ENCODE data around the gene FRMD5. TPM values are rescaled to one million over a fixed set of nuclear protein-coding genes. Genes with fewer than 3 reads are reported as not detected.

Gene FRMD5
- total RNA-seq, 1 donor from 2014 or later, result 1.2 TPM

DNA sequence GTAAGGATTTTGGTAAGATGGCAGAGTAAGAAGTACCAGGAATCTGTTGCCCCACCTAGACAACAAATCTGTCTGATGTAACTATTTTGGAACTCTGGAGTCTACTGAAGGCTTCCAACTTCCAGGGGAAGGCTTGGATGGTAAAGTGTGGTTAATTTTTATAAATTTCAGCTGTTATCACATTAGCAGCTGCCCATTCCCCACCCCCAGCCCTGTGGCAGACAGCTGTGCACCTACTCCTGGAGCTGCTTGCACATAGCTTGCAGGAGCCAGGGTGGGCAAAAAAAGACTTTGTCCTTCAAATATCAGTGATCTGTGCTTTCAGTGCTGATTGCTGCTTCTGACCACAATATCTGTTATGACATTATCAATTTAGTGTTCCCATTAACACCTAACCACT is 47.4 kb downstream of the FRMD5 start:
- no peaks in the 10 kb centered on the region for H3K36me3 ChIP-seq
- H3K9me3 ChIP-seq, result no peaks in the 10 kb centered on the region
- no peak overlapping the region for H3K4me3 ChIP-seq
- H3K27ac ChIP-seq, result no peak overlapping the region
- TF ChIP-seq, protein P1, sequence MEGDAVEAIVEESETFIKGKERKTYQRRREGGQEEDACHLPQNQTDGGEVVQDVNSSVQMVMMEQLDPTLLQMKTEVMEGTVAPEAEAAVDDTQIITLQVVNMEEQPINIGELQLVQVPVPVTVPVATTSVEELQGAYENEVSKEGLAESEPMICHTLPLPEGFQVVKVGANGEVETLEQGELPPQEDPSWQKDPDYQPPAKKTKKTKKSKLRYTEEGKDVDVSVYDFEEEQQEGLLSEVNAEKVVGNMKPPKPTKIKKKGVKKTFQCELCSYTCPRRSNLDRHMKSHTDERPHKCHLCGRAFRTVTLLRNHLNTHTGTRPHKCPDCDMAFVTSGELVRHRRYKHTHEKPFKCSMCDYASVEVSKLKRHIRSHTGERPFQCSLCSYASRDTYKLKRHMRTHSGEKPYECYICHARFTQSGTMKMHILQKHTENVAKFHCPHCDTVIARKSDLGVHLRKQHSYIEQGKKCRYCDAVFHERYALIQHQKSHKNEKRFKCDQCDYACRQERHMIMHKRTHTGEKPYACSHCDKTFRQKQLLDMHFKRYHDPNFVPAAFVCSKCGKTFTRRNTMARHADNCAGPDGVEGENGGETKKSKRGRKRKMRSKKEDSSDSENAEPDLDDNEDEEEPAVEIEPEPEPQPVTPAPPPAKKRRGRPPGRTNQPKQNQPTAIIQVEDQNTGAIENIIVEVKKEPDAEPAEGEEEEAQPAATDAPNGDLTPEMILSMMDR (IDR thresholded peaks at IDR 0.05), result no peak
- intact Hi-C loops (cut with DNase I), result no loop called here
- no peak for DNase-seq
- no peak for ATAC-seq
- no peaks in the 10 kb centered on the region for H3K4me1 ChIP-seq
- H3K27me3 ChIP-seq, result peaks cover 4% of the 10 kb centered on the region

DNA sequence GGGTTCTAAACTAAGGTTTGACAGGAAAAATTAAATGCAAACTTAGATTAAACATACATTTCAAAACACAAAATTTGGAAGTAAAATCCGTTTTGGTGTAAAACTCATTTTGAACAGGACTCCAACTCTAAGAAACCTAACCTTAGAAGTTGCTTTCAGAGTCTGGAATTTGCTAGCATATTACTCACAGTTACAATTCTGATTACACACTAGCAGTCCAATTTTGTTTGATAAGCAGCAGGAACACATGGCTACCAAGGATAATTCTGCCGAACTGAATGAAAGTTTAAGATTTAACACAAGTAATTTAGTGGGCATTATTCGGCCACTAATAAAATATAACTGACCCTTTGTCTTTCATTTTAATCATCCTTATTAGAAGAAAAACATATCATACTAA is 49.6 kb downstream of the FRMD5 start:
- Histone ChIP-seq H3K4me3 (no peak overlapping the region), H3K9me3 (no peaks in the 10 kb centered on the region), H3K36me3 (no peaks in the 10 kb centered on the region), H3K27ac (no peak overlapping the region), H3K4me1 (no peaks in the 10 kb centered on the region), H3K27me3 (peaks cover 4% of the 10 kb centered on the region)
- no peak for DNase-seq
- intact Hi-C loops (cut with DNase I), result no loop called here
- TF ChIP-seq, protein P1 (IDR thresholded peaks at IDR 0.05), result no peak
- ATAC-seq, result no peak

DNA sequence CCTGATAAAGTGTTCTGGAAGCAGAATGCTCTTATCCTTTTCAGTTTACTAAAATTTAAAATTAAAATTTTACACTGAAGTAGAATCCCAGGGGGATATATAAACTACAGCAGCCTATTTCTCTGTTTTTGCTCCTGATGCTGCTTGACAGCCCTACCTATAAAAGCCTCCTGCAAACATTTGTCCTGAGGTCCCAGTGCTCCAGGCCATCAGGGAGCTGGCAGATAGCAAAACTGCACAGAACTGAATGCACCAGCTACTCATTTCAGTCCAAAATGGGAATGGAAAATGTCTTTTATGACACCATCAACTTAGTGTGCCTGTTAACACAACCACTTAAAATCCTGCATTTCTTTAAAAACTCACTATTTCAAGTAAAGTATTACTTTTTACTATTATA is 50.1 kb downstream of the FRMD5 start:
- H3K4me3 ChIP-seq, result no peak overlapping the region
- H3K4me1 ChIP-seq, result no peaks in the 10 kb centered on the region
- DNase-seq (no peak), ATAC-seq (no peak)
- no peak overlapping the region for H3K27ac ChIP-seq
- TF ChIP-seq, protein P1 (IDR thresholded peaks at IDR 0.05), result no peak
- intact Hi-C loops (cut with DNase I), result no loop called here
- H3K9me3 ChIP-seq, result no peaks in the 10 kb centered on the region
- no peaks in the 10 kb centered on the region for H3K36me3 ChIP-seq
- peaks cover 4% of the 10 kb centered on the region for H3K27me3 ChIP-seq

DNA sequence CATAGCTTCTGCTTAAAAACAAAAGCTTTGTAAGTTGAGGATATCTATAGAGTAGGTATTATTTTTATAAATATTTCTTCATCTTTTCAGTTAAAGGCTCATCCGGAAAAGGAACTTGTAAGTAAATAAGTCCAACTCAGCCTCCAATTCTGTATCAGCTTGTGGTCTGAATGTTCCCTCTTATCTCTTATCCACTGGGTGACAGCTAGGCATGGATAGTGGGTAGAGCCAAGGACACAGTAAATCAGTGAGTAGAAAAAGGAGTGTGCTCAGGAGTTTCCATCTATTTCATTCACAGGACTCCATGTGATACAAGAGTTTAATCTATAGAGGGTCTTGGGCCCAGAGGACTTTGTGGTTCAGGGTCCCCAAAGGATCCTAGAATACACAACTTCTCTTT is 50.9 kb downstream of the FRMD5 start:
- no peak overlapping the region for H3K4me3 ChIP-seq
- no peak overlapping the region for H3K27ac ChIP-seq
- H3K36me3 ChIP-seq, result no peaks in the 10 kb centered on the region
- TF ChIP-seq, protein P1 (IDR thresholded peaks at IDR 0.05), result no peak
- no peaks in the 10 kb centered on the region for H3K27me3 ChIP-seq
- intact Hi-C loops (cut with DNase I), result no loop called here
- H3K9me3 ChIP-seq, result no peaks in the 10 kb centered on the region
- H3K4me1 ChIP-seq, result no peaks in the 10 kb centered on the region
- ATAC-seq (no peak), DNase-seq (no peak)

DNA sequence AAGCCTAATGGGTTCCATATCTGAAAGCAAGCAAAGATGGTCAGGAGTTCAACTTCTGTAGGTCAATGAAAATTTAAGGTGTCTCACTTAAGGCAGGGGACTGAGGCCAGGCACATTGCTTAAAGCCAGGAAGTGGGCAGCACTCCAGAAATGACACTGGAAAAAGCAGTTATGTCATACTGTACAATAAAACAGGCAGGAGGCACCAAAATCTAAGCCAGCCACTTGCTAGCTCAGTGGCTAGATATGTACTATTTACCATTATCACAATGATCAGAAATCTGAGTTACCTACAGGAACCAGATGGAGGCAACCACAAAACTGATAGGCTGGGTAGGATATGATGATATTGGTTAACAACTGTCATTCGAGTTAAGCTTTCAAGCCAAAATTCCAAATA is 57.3 kb downstream of the FRMD5 start:
- TF ChIP-seq, protein P1 (IDR thresholded peaks at IDR 0.05), result no peak
- Histone ChIP-seq H3K27me3 (no peaks in the 10 kb centered on the region), H3K9me3 (no peaks in the 10 kb centered on the region), H3K4me1 (no peaks in the 10 kb centered on the region), H3K36me3 (no peaks in the 10 kb centered on the region), H3K27ac (no peak overlapping the region), H3K4me3 (no peak overlapping the region)
- intact Hi-C loops (cut with DNase I), result no loop called here
- ATAC-seq (no peak), DNase-seq (no peak)

DNA sequence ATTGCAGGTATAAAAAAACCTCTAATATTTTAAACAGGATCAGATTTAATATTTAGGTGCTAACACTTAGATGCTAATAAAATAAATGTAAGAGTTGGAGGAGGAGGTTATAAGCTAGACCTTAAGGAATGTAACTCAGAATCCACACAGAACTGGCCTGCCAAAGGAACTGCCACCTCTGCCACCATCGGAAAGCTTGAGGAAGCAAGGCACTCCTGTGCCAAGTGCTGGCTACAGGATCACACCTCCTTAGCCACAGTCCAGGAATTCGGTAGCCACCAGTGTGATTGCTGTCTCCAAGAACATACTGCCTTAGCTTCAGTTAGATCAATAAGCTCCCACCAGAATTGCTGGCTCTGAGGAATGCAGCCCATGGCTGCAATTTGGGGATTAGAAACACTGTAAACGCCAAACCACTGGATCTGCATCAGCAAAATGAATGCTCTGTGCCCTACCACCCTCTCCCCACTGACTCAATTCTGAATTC is 58.0 kb downstream of the FRMD5 start:
- H3K4me1 ChIP-seq, result no peaks in the 10 kb centered on the region
- intact Hi-C loops (cut with DNase I), result no loop called here

More for the DNA sequence above, 58.0 kb downstream of the FRMD5 start:
- Histone ChIP-seq H3K27ac (no peak overlapping the region), H3K27me3 (no peaks in the 10 kb centered on the region), H3K9me3 (no peaks in the 10 kb centered on the region), H3K4me3 (no peak overlapping the region), H3K36me3 (no peaks in the 10 kb centered on the region)
- no peak for DNase-seq
- no peak for ATAC-seq
- TF ChIP-seq, protein P1 (IDR thresholded peaks at IDR 0.05), result no peak

Measured in upper lobe of right lung (tissue), 1 donor.